Stimulated activated CD8-positive, alpha-beta memory T cell treated with anti-CD3 and anti-CD28 coated beads, Interleukin-7, amount 100 ng/mL, for 48 hours (primary cell): Measurements from ENCODE around the gene PAAF1.

Source experiments
- DNase-seq, 2 donors: peaks; one replicate each; pipeline ENCODE4 v3.0.0-alpha.2; 2020; ENCODE audit warnings: low read depth in 1 of 2; ENCODE audit errors: extremely low read depth in 1 of 2

PAAF1 gene, protein sequence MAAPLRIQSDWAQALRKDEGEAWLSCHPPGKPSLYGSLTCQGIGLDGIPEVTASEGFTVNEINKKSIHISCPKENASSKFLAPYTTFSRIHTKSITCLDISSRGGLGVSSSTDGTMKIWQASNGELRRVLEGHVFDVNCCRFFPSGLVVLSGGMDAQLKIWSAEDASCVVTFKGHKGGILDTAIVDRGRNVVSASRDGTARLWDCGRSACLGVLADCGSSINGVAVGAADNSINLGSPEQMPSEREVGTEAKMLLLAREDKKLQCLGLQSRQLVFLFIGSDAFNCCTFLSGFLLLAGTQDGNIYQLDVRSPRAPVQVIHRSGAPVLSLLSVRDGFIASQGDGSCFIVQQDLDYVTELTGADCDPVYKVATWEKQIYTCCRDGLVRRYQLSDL

GRCh38 chr11:73876424-73877310, at the start of gene PAAF1, which contains the start of gene COA4:
PAAF1 (plus strand) TSS chr11:73876999; CDS start chr11:73877022, 23 bp downstream.
COA4 (minus strand) TSS chr11:73876846; CDS start chr11:73873378, 3,468 bp downstream.
- peak; percentile 85 to 93 for DNase-seq

GRCh38 chr11:73830261-73830660, 46.5 kb upstream of the PAAF1 start:
- no peak for DNase-seq

GRCh38 chr11:73833067-73833466, 43.7 kb upstream of the PAAF1 start:
- no peak for DNase-seq

GRCh38 chr11:73838443-73839122, 38.2 kb upstream of the PAAF1 start:
- DNase-seq = no peak

DNA sequence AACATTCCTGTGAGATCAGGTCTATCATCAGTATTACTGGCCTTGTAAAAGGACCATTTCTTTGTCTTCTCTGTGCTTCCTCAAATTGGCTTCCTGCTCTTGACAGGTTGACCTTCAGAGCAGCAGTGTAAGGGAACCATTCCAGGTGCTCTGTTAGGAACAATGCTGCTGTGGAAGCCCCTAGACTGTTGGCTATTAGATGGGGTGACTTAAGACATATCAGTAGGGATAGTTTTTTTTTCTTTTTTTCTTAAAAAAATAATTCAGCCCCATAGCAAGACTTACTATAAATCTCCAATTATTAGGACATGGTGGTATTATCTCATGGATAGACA, 37.7 kb upstream of the PAAF1 start:
- no peak for DNase-seq

GRCh38 chr11:73851046-73851764, 25.6 kb upstream of the PAAF1 start:
- DNase-seq = no peak

GRCh38 chr11:73852049-73852448, 24.8 kb upstream of the PAAF1 start:
- DNase-seq = no peak

DNA sequence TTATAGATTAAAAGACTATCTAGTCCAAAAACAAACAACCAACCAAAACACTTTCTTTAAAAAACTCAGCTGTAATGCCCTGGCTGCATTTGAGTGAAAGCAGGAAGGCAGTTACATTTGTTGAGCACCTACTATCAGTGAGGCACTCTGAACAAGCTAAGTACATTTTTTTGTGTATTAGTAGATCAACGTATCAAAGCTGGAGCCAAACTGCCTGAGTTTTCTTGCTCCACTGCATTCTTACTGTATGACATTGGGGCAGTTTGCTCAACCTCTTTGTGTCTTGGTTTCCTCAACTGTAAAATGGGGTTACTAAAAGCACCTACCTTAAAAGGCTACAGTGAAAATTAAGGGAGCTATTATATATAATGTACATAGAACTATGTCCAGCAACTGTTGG, 22.1 kb upstream of the PAAF1 start:
- DNase-seq = no peak

GRCh38 chr11:73856031-73856567, 20.7 kb upstream of the PAAF1 start:
- DNase-seq = no peak

GRCh38 chr11:73859671-73860070, 17.1 kb upstream of the PAAF1 start:
- DNase-seq = no peak

DNA sequence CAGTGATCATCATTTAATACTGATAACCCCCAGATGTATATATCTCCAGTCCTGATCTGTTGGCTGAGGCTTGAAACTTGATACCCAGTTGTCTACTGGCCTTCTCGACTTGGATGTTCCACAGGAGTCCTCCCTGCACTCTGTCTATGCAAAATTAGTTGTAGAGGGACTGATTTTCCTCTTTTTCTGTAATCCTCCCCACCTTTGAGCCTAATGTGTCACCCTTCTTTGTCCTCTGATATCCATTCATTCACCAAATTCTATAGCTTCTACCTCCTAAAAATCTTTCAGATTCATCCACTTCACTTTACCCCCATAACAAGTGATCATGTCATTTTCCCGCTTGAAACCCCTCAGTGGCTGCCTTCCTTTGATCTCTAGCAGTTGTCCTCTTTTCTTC, 16.6 kb upstream of the PAAF1 start:
- DNase-seq = no peak

- DNase-seq = no peak
Observed at GRCh38 chr11:73862986-73863385, 13.8 kb upstream of the PAAF1 start.

- DNase-seq = no peak
Observed at GRCh38 chr11:73866095-73866579, 10.7 kb upstream of the PAAF1 start.

GRCh38 chr11:73866586-73866996, 10.2 kb upstream of the PAAF1 start:
- DNase-seq = no peak

DNA sequence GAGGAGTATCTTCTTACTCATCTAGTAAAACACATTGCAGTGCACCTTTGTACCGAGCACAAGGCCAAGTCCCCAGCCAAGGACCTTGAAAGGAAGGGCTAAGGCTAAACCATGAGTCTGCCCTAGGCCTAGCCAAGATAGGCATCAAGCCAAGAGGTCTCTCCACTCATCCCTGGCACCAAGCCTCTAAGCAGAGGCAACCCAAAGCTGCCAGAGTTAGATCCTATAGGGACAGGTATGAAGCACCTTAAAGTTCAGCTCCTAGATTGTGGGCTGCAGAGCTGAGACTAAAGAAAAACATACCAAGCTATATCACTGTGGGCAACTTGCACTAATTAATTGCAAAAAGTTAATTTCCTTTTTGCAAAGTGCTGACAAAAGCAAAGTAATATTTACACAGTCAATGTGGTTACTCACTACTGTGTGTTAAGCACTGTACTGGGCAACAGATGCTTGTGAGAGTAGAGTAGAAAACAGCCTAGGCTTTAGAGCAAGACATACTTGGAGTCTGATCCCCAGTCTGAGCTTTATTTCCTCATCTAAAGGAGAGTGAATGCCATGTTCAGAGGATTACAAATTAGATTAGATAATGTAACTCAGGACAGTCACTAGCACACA, 7.4 kb upstream of the PAAF1 start:
- DNase-seq = no peak

DNA sequence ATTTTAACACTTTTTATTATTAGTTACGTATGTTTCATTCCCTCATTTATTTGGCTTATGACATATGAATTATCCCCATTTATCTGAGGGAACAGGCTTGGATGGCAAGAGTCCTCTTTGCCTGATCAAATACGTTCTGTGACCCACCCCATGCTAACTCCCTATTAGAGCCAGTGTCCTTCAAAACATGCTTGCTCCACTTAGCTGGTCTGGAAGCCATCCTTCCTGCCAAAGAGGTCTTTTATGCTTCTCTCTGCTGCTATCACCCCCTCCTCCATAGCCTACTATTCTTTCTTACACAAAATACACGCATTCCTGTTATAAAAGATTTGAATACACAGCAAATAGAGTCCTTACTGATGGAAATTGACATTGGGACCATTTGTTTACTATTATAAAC, 6.5 kb upstream of the PAAF1 start:
- no peak for DNase-seq

DNA sequence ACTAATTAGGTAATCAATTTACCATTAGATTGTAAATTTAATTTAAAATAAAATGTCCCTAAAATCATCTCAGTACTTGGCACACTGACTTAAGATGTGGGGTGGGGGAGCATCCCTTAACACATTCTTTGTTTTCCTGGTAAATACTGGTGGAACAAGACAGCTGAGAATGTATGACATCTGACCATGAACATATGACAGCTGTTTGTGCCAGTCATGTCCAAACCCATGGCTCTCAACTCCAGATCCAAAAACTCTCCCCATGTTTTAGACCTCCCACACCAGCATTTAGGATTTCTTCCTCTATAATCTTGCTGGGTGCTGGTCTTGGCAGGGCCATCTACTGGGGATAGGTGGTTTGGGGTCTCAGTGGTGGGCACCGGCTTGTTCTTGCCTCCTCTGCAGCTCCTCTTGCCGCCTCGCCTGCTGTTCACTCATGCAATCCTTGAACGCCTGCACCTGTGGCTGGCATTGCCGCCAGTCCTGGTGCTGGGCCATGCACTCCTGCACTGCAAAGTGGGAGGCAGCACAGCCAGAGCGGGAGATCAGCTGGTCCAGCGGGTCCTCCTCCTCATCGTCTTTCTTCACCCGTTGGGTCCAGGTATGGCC, 3.9 kb upstream of the PAAF1 start:
- no peak for DNase-seq

- DNase-seq = no peak
Observed at GRCh38 chr11:73875380-73875779, 1.4 kb upstream of the PAAF1 start.

DNA sequence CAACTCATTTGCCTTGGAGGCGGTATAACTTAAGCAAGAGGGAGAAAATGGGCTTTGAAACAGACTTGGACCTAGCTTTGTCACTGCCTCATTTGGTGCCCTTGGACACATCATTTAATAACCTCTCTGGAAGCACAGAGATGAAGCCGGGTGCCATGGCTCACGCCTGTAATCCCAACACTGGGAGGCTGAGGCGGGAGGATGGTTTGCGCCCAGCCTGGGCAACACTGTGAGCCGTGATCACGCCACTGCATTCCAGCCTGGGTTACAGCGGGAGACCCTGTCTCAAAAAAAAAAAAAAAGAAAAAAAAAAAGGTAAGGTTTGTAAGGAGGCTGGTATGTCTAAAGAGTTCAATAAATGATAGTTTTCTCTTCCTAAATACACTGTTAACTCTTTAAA, 959 bp upstream of the PAAF1 start:
- DNase-seq = no peak
